Mesenchymal stem cell (in vitro differentiated cells and primary cell): Measurements from ENCODE around the gene PDCD11.
A peak's percentile ranks its signal among the peaks of the same experiment; 100 is the strongest.
"Not testable (repeated sequence)": the region's sequence is repeated elsewhere in the genome, so short reads cannot be mapped to it uniquely, and the experiment has no call there.

ENCODE experiments used
- DNase-seq: peaks from one replicate; pipeline ENCODE4 v3.0.0-alpha.2; 2013
- H2AFZ ChIP-seq: one replicate; pipeline ENCODE4 v1.6.1; 2013; ENCODE audit warnings: low read depth, mild to moderate bottlenecking, control low read depth, inconsistent platforms, low read length, moderate library complexity
- H2AK5ac ChIP-seq: 2 replicates; pipeline ENCODE4 v1.6.1; 2013; ENCODE audit warnings: low read length, moderate library complexity, mild to moderate bottlenecking, inconsistent platforms; ENCODE audit not compliant: severe bottlenecking
- H2BK120ac ChIP-seq: one replicate; pipeline ENCODE4 v1.6.1; 2013; ENCODE audit warnings: low read depth, mild to moderate bottlenecking, inconsistent platforms, low read length, moderate library complexity
- H2BK12ac ChIP-seq, 2 experiments: one replicate each; pipeline ENCODE4 v1.6.1; 2013; ENCODE audit warnings: inconsistent platforms in 2 of 2, low read length in 2 of 2, mild to moderate bottlenecking in 2 of 2, moderate library complexity in 2 of 2, control low read depth in 1 of 2
- H2BK15ac ChIP-seq: one replicate; pipeline ENCODE4 v1.6.1; 2013; ENCODE audit warnings: mild to moderate bottlenecking, low read depth, inconsistent platforms; ENCODE audit not compliant: poor library complexity, severe bottlenecking
- H2BK5ac ChIP-seq: 2 replicates; pipeline ENCODE4 v1.6.1; 2013; ENCODE audit warnings: low read depth, mild to moderate bottlenecking, low read length, control low read depth, inconsistent platforms; ENCODE audit not compliant: poor library complexity, severe bottlenecking
- H3K14ac ChIP-seq, 2 experiments: one replicate each; pipeline ENCODE4 v1.6.1; 2013; ENCODE audit warnings: inconsistent platforms in 2 of 2, low read length in 2 of 2, control low read depth in 1 of 2, mild to moderate bottlenecking in 1 of 2, moderate library complexity in 1 of 2
- H3K18ac ChIP-seq, 2 experiments: one replicate each; pipeline ENCODE4 v1.6.1; 2013; ENCODE audit warnings: inconsistent platforms in 2 of 2, low read length in 2 of 2, control low read depth in 1 of 2, low read depth in 1 of 2, mild to moderate bottlenecking in 1 of 2
- H3K23ac ChIP-seq, 2 experiments: one replicate each; pipeline ENCODE4 v1.6.1; 2013; ENCODE audit warnings: inconsistent platforms in 2 of 2, low read length in 2 of 2, mild to moderate bottlenecking in 2 of 2, moderate library complexity in 2 of 2, control low read depth in 1 of 2
- H3K27ac ChIP-seq: 2 replicates; pipeline ENCODE4 v1.5.1; 2013; ENCODE audit warnings: mild to moderate bottlenecking, moderate library complexity, low read length, control low read depth, inconsistent platforms; ENCODE audit not compliant: poor library complexity, severe bottlenecking
- H3K27me3 ChIP-seq, 2 experiments: 2 replicates each; pipeline versions ENCODE4 v1.6.1 to v1.7.0; 2013; ENCODE audit warnings: low read length in 2 of 2, mild to moderate bottlenecking in 2 of 2, moderate library complexity in 2 of 2, control low read depth in 1 of 2, inconsistent platforms in 1 of 2; ENCODE audit not compliant: control insufficient read depth in 1 of 2, insufficient read depth in 1 of 2
- H3K36me3 ChIP-seq, 2 experiments: 2 replicates each; pipeline versions ENCODE4 v1.6.1 to v1.7.0; 2013; ENCODE audit warnings: low read length in 2 of 2, control low read depth in 1 of 2, inconsistent platforms in 1 of 2, low read depth in 1 of 2, mild to moderate bottlenecking in 1 of 2; ENCODE audit not compliant: insufficient read depth in 2 of 2, control insufficient read depth in 1 of 2
- H3K4ac ChIP-seq, 2 experiments: one replicate each; pipeline ENCODE4 v1.6.1; 2013; ENCODE audit warnings: inconsistent platforms in 2 of 2, low read length in 2 of 2, mild to moderate bottlenecking in 2 of 2, moderate library complexity in 2 of 2, control low read depth in 1 of 2, low read depth in 1 of 2
- H3K4me1 ChIP-seq: 2 replicates; pipeline ENCODE4 v1.6.1; 2013; ENCODE audit warnings: low read depth, low read length, control low read depth; ENCODE audit not compliant: control insufficient read depth, insufficient read depth
- H3K4me2 ChIP-seq: 2 replicates; pipeline ENCODE4 v1.6.1; 2013; ENCODE audit warnings: low read length, mild to moderate bottlenecking, inconsistent platforms; ENCODE audit not compliant: poor library complexity, severe bottlenecking
- H3K4me3 ChIP-seq, 2 experiments: 2 replicates each; pipeline versions ENCODE4 v1.5.1 to v1.7.0; 2013; ENCODE audit warnings: low read length in 2 of 2, mild to moderate bottlenecking in 2 of 2, control low read depth in 1 of 2, low read depth in 1 of 2; ENCODE audit not compliant: insufficient read depth in 1 of 2
- H3K79me1 ChIP-seq: replicated peaks from 2 replicates; pipeline ENCODE4 v1.6.1; 2013; ENCODE audit warnings: mild to moderate bottlenecking, control low read depth, low read length, inconsistent platforms; ENCODE audit not compliant: poor library complexity, severe bottlenecking
- H3K9ac ChIP-seq: 2 replicates; pipeline ENCODE4 v1.7.0; 2013; ENCODE audit warnings: mild to moderate bottlenecking, low read length, moderate library complexity
- H3K9me3 ChIP-seq: 2 replicates; pipeline ENCODE4 v1.7.0; 2013; ENCODE audit warnings: mild to moderate bottlenecking, low read length; ENCODE audit not compliant: control insufficient read depth
- H4K8ac ChIP-seq: one replicate; pipeline ENCODE4 v1.6.1; 2013; ENCODE audit warnings: inconsistent platforms, mild to moderate bottlenecking, low read length, moderate library complexity
- H4K91ac ChIP-seq: one replicate; pipeline ENCODE4 v1.6.1; 2013; ENCODE audit warnings: mild to moderate bottlenecking, low read length, inconsistent platforms
- WGBS: methylation state at CpG from one replicate; pipeline ENCODE4 v1.1.7; 2013; ENCODE audit warnings: mixed read lengths; 5-methylcytosine and 5-hydroxymethylcytosine counted together

The PDCD11 gene

DNA sequence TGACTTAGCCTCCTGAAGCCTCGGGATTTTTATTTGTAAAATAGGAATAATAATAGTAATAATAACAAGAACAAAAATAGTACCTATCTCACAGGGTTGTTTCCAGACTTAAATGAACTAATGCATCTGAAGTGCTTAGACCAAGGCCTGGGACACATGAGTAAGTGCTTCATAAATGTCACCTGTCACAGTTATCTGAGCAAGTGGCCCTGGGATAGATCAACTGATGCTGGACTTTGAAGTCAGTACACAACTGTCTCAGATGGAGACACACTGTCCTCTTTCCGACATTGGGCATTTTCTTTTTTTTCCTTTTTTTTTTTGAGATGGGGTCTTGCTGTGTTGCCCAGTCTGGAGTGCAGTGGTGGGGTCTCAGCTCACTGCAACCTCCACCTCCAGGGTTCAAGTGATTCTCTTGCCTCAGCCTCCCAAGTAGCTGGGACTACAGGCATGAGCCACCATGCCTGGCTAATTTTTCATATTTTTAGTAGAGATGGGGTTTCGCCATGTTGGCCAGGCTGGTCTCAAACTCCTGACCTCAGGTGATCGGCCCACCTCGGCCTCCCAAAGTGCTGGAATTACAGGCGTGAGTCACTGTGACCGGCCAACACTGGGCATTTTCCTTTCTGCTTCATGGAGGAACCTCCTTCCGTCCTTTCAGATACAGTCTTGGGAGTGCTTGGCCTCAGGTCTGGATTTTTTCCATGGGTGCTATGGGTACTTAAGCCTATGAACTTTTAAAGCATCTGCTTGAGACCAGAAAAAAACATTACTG is 90.4 kb downstream of the PDCD11 start:
- not testable (repeated sequence) for H3K9ac ChIP-seq, H3K36me3 ChIP-seq, H2AFZ ChIP-seq, H3K27ac ChIP-seq, H2BK15ac ChIP-seq, H4K91ac ChIP-seq, H3K4me3 ChIP-seq, DNase-seq, H3K23ac ChIP-seq, H3K18ac ChIP-seq, H3K14ac ChIP-seq, H3K4me2 ChIP-seq, H2BK5ac ChIP-seq, H3K9me3 ChIP-seq, H2BK12ac ChIP-seq, H2BK120ac ChIP-seq, H4K8ac ChIP-seq, H2AK5ac ChIP-seq, H3K79me1 ChIP-seq, H3K4ac ChIP-seq
- 96% methylated on average over 7 of the region's 8 CpGs for WGBS
- peaks cover 6 to 14% of the 10 kb centered on the region in 2 experiments for H3K27me3 ChIP-seq
- peaks cover 13% of the 10 kb centered on the region for H3K4me1 ChIP-seq

DNA sequence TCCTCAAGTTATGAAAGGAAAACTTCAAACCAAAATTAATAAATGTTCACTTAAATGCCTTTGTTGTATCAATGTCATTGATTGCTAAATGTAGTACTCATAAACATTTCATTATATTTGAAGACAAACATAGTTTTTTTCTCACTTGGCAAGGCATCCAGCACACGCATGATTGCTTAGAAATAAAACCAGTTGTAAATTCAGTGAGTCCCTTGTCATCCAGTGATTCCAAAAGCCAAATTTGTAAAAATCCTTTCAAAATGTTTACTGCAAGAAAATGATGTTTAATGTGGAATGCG is 90.9 kb downstream of the PDCD11 start:
- no peaks in the 10 kb centered on the region for H3K9me3 ChIP-seq
- H2BK120ac ChIP-seq, result no peak overlapping the region
- WGBS, result 83% methylated on average over 2 of the region's 2 CpGs
- H4K91ac ChIP-seq, result no peak overlapping the region
- peaks cover 6 to 14% of the 10 kb centered on the region in 2 experiments for H3K27me3 ChIP-seq
- H2AK5ac ChIP-seq, result no peak overlapping the region
- no peak overlapping the region for H3K4ac ChIP-seq
- no peak for DNase-seq
- H3K36me3 ChIP-seq, result no peaks in the 10 kb centered on the region
- H3K14ac ChIP-seq, result no peak overlapping the region
- no peak overlapping the region for H3K23ac ChIP-seq
- no peak overlapping the region for H2AFZ ChIP-seq
- H2BK5ac ChIP-seq, result no peak overlapping the region
- no peak overlapping the region for H2BK15ac ChIP-seq
- no peak overlapping the region for H4K8ac ChIP-seq
- H3K79me1 ChIP-seq, result no peaks in the 10 kb centered on the region
- H3K4me2 ChIP-seq, result no peak overlapping the region
- H3K18ac ChIP-seq, result no peak overlapping the region
- no peak overlapping the region for H2BK12ac ChIP-seq
- peaks cover 16% of the 10 kb centered on the region for H3K4me1 ChIP-seq
- H3K4me3 ChIP-seq, result no peak overlapping the region
- H3K9ac ChIP-seq, result no peak overlapping the region
- H3K27ac ChIP-seq, result no peak overlapping the region

DNA sequence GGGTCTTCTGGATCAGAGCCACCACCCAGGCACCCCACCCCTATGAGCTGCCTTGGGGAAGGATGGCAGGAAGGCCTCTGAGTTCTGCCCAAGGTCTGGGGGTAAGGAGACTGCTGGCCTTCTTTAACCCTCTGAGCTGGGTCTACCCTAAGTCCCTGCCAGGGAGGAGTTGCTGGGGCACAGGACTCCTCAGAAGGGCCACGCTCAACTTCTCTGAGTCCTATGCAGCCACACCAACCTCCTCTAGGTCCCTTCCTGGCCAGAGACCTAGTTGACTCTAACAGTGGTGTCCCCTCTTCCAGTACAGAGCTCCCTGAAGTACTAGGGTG is 94.5 kb downstream of the PDCD11 start:
- H3K14ac ChIP-seq, result no peak overlapping the region
- H3K18ac ChIP-seq, result no peak overlapping the region
- H2BK12ac ChIP-seq, result peak overlapping the region; percentile 61 to 73
- no peaks in the 10 kb centered on the region for H3K36me3 ChIP-seq
- no peak overlapping the region for H2BK5ac ChIP-seq
- H2AK5ac ChIP-seq, result peak overlapping the region; percentile 54
- H3K4me2 ChIP-seq, result no peak overlapping the region
- WGBS, result 100% methylated on average over 1 of the region's 1 CpG
- no peak overlapping the region for H4K8ac ChIP-seq
- H2AFZ ChIP-seq, result no peak overlapping the region
- peak overlapping the region; percentile 71 for H2BK15ac ChIP-seq
- H3K23ac ChIP-seq, result no peak overlapping the region
- H3K9ac ChIP-seq, result no peak overlapping the region
- H4K91ac ChIP-seq, result no peak overlapping the region
- no peak overlapping the region for H3K4me3 ChIP-seq
- H3K4me1 ChIP-seq, result peaks cover 33% of the 10 kb centered on the region
- H3K79me1 ChIP-seq, result no peaks in the 10 kb centered on the region
- no peak overlapping the region for H3K27ac ChIP-seq
- no peak for DNase-seq
- H3K9me3 ChIP-seq, result no peaks in the 10 kb centered on the region
- no peak overlapping the region for H3K4ac ChIP-seq
- H3K27me3 ChIP-seq, result peaks cover 32 to 38% of the 10 kb centered on the region in 2 experiments
- no peak overlapping the region for H2BK120ac ChIP-seq

DNA sequence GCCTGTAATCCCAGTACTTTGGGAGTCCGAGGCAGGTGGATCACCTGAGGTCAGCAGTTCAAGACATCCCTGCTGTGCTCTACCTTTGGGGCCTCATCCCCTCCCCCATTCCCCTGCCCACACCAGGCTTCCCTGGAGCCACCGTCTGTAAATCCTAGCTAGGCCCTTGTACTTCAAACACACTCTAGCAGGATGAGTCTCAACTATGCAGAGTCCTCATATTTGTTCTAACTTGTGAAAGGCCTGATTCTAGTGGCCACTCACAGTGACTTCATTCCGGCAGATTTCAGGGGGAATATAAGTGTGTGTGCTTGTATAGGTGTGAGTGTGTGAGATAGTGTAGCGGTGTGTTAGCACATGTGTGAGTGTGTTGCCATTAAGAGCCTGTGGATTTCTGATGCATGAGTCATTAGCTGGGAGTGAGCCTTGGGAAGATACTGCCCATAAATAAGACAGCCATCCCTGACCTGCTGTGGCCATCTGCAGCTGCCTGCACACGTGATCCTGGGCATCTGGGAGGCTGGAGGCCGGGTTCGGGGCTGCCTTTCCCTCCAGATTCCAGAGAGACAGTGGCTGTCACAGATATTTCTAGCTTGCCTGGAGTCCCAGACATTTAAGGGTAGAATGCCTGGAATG is 95.4 kb downstream of the PDCD11 start:
- Histone ChIP-seq H3K4me1 (peaks cover 33% of the 10 kb centered on the region), H3K27me3 (peaks cover 39 to 41% of the 10 kb centered on the region in 2 experiments), H2BK15ac (peak overlapping the region; percentile 5), H3K9ac (no peak overlapping the region), H3K4me3 (no peak overlapping the region), H4K8ac (peak overlapping the region; percentile 48), H2BK5ac (no peak overlapping the region), H3K9me3 (no peaks in the 10 kb centered on the region), H3K27ac (peak overlapping the region; percentile 62), H3K18ac (peak overlapping the region; percentile 75 to 82), H2BK120ac (no peak overlapping the region), H3K79me1 (no peaks in the 10 kb centered on the region), H4K91ac (peak overlapping the region; percentile 86), H3K14ac (peak overlapping the region in 1 of 2 experiments; percentile 58), H3K4ac (no peak overlapping the region), H3K23ac (no peak overlapping the region), H2AFZ (no peak overlapping the region), H2BK12ac (peak overlapping the region; percentile 61 to 87), H2AK5ac (peak overlapping the region; percentile 54), H3K36me3 (no peaks in the 10 kb centered on the region), H3K4me2 (no peak overlapping the region)
- DNase-seq, result peak; percentile 96
- WGBS, result 9% methylated on average over 7 of the region's 7 CpGs
